ENCODE data around the gene CENATAC. TPM values are rescaled to one million over a fixed set of nuclear protein-coding genes. Genes with fewer than 3 reads are reported as not detected.
"Not testable (repeated sequence)": the region's sequence is repeated elsewhere in the genome, so short reads cannot be mapped to it uniquely, and the experiment has no call there.

CENATAC gene
- total RNA-seq, 1 experiment from 2014 or later = 88.0 TPM

- no peak overlapping the region for H3K9ac ChIP-seq (ENCODE audit: low read length)
- no peaks in the 10 kb centered on the region for H3K27me3 ChIP-seq (ENCODE audit: low read length)
- H3K4me2 ChIP-seq (ENCODE audit: low read length) = no peak overlapping the region
- H3K36me3 ChIP-seq (ENCODE audit: low read depth, low read length) = no peaks in the 10 kb centered on the region
- H3K79me2 ChIP-seq (ENCODE audit: low read length) = no peaks in the 10 kb centered on the region
- no peaks in the 10 kb centered on the region for H3K9me2 ChIP-seq (replicated peaks; ENCODE audit: low read length)
- no peaks in the 10 kb centered on the region for H3F3A ChIP-seq (ENCODE audit: low read length, unreplicated experiment)
- H3K9me3 ChIP-seq (ENCODE audit: low read length) = no peaks in the 10 kb centered on the region
- no peak overlapping the region for H2AFZ ChIP-seq (ENCODE audit: low read length)
- POLR2A ChIA-PET (ENCODE audit: unreplicated experiment) = no interaction called here
- H3K4me1 ChIP-seq (ENCODE audit: insufficient read depth, low read length) = no peaks in the 10 kb centered on the region
- no peak overlapping the region for H3K4me3 ChIP-seq (ENCODE audit: low read length)
- H3K27ac ChIP-seq (ENCODE audit: low read length) = no peak overlapping the region
- CTCF ChIA-PET = no interaction called here
- BruUV-seq (replicated peaks) = no TSS peak
- DNase-seq (no peak), ATAC-seq (no peak)
- TF ChIP-seq EZH2 (IDR thresholded peaks at IDR 0.05; ENCODE audit: low read length, unreplicated experiment) (no peak), CTCF (conservative IDR thresholded peaks at IDR 0.05; ENCODE audit: low read depth, low read length) (no peak), EZH2phosphoT487 (IDR thresholded peaks at IDR 0.05; ENCODE audit: borderline replicate concordance, low read length) (no peak)
- no peaks in the 10 kb centered on the region for H4K20me1 ChIP-seq (ENCODE audit: low read length)
- intact Hi-C loops (cut with micrococcal nuclease) = no loop called here
Measured at GRCh38 chr11:118984825-118985224, 13.1 kb upstream of the CENATAC start.

GRCh38 chr11:118988280-118988679, 9.7 kb upstream of the CENATAC start:
- no peaks in the 10 kb centered on the region for H4K20me1 ChIP-seq (ENCODE audit: low read length)
- H2AFZ ChIP-seq (ENCODE audit: low read length) = no peak overlapping the region
- H3K4me3 ChIP-seq (ENCODE audit: low read length) = no peak overlapping the region
- no peaks in the 10 kb centered on the region for H3K27me3 ChIP-seq (ENCODE audit: low read length)
- H3K27ac ChIP-seq (ENCODE audit: low read length) = no peak overlapping the region
- no peak for TF ChIP-seq EZH2phosphoT487 (IDR thresholded peaks at IDR 0.05; ENCODE audit: borderline replicate concordance, low read length)
- no peak for TF ChIP-seq EZH2 (IDR thresholded peaks at IDR 0.05; ENCODE audit: low read length, unreplicated experiment)
- TF ChIP-seq CTCF (conservative IDR thresholded peaks at IDR 0.05; ENCODE audit: low read depth, low read length) = no peak
- POLR2A ChIA-PET (ENCODE audit: unreplicated experiment) = no interaction called here
- H3K4me1 ChIP-seq (ENCODE audit: insufficient read depth, low read length) = no peaks in the 10 kb centered on the region
- H3K9me2 ChIP-seq (replicated peaks; ENCODE audit: low read length) = no peaks in the 10 kb centered on the region
- no peaks in the 10 kb centered on the region for H3F3A ChIP-seq (ENCODE audit: low read length, unreplicated experiment)
- intact Hi-C loops (cut with micrococcal nuclease) = no loop called here
- CTCF ChIA-PET = no interaction called here
- ATAC-seq (no peak), DNase-seq (no peak)
- no peaks in the 10 kb centered on the region for H3K9me3 ChIP-seq (ENCODE audit: low read length)
- no peak overlapping the region for H3K9ac ChIP-seq (ENCODE audit: low read length)
- H3K4me2 ChIP-seq (ENCODE audit: low read length) = no peak overlapping the region
- H3K79me2 ChIP-seq (ENCODE audit: low read length) = no peaks in the 10 kb centered on the region
- no TSS peak for BruUV-seq (replicated peaks)
- no peaks in the 10 kb centered on the region for H3K36me3 ChIP-seq (ENCODE audit: low read depth, low read length)

GRCh38 chr11:118991486-118992038, 6.4 kb upstream of the CENATAC start:
- DNase-seq; H3K27ac ChIP-seq (ENCODE audit: low read length); H3K9ac ChIP-seq (ENCODE audit: low read length); BruUV-seq (replicated peaks); H3K36me3 ChIP-seq (ENCODE audit: low read depth, low read length); H3F3A ChIP-seq (ENCODE audit: low read length, unreplicated experiment); H4K20me1 ChIP-seq (ENCODE audit: low read length); CTCF ChIA-PET; H3K9me3 ChIP-seq (ENCODE audit: low read length); H3K4me3 ChIP-seq (ENCODE audit: low read length); H2AFZ ChIP-seq (ENCODE audit: low read length); H3K4me1 ChIP-seq (ENCODE audit: insufficient read depth, low read length); H3K9me2 ChIP-seq (replicated peaks; ENCODE audit: low read length); H3K79me2 ChIP-seq (ENCODE audit: low read length); intact Hi-C loops (cut with micrococcal nuclease); H3K4me2 ChIP-seq (ENCODE audit: low read length); ATAC-seq; POLR2A ChIA-PET (ENCODE audit: unreplicated experiment); H3K27me3 ChIP-seq (ENCODE audit: low read length): not testable (repeated sequence)

All from PC-3 (cell line).